ENCODE data around the gene KBTBD12. TPM values are rescaled to one million over a fixed set of nuclear protein-coding genes. Genes with fewer than 3 reads are reported as not detected.

Gene KBTBD12
- total and polyA plus RNA-seq, 2 of the 13 experiments (the other 11 are each of a cell fraction or from before 2014, with no cell fraction given): not detected

- ChIA-PET CTCF (ENCODE audit: low intra/inter-chr PET ratio, low total read pairs) (no interaction called here), POLR2A (no interaction called here)
- Histone ChIP-seq H3K79me2 (ENCODE audit: insufficient read depth, low read length) (no peaks in the 10 kb centered on the region), H3K36me3 (replicated peaks in 1 of 2; ENCODE audit: control insufficient read depth in 1 of 2, insufficient read depth in 2 of 2, low read length in 2 of 2) (no peaks in the 10 kb centered on the region), H3K4me1 (ENCODE audit: insufficient read depth, low read length) (peaks cover 11% of the 10 kb centered on the region), H3K27ac (ENCODE audit: extremely low read length, insufficient read depth, low read length) (no peak overlapping the region), H4K20me1 (ENCODE audit: insufficient read depth, low read length) (no peaks in the 10 kb centered on the region), H3K27me3 (ENCODE audit: control insufficient read depth in 1 of 2, insufficient read depth in 2 of 2, low read length in 2 of 2) (0 out of 5 replicates have a peak, but pooled peaks cover 0 to 8% of the 10 kb centered on the region in 2 experiments), H3K4me3 (replicated peaks in 1 of 3; ENCODE audit: insufficient read depth in 1 of 3, low read depth in 2 of 3, low read length in 3 of 3) (no peak overlapping the region), H3K9me3 (ENCODE audit: low read length) (no peaks in the 10 kb centered on the region), H3K4me2 (ENCODE audit: low read depth, low read length) (no peak overlapping the region), H2AFZ (ENCODE audit: low read length) (no peak overlapping the region), H3K9ac (ENCODE audit: insufficient read depth, low read depth, low read length) (no peak overlapping the region)
- WGBS (ENCODE audit: low lambda C conversion rate): 41% methylated on average over 5 of the region's 5 CpGs
- intact Hi-C loops (cut with micrococcal nuclease; ENCODE audit: unreplicated experiment): no loop called here
- ATAC-seq (no peak), DNase-seq (ENCODE audit: low spot score) (no peak), FAIRE-seq (no peak)
- TF ChIP-seq ZNF740 (CRISPR knock-in tag; IDR thresholded peaks at IDR 0.05) (no peak), NFIC (IDR thresholded peaks at IDR 0.05; ENCODE audit: low read length) (no peak)
- in situ Hi-C loops (cut with HindIII; ENCODE audit: extremely low pct_ligation_motif_present, low pct_unique_long_range_greater_than_20kb): loop anchor here (10.0 kb wide), 2 partner anchors 106 to 276 kb away; no protein-coding TSS in a partner anchor
- no TSS peak for BruUV-seq (replicated peaks)
These were observed 46.1 kb downstream of the KBTBD12 start for GRCh38 chr3:127961124-127961523.

GRCh38 chr3:127961963-127962362 lies 46.9 kb downstream of the KBTBD12 start:
- Histone ChIP-seq H2AFZ (ENCODE audit: low read length) (no peak overlapping the region), H3K4me1 (ENCODE audit: insufficient read depth, low read length) (peaks cover 11% of the 10 kb centered on the region), H3K36me3 (replicated peaks in 1 of 2; ENCODE audit: control insufficient read depth in 1 of 2, insufficient read depth in 2 of 2, low read length in 2 of 2) (no peaks in the 10 kb centered on the region), H3K9ac (ENCODE audit: insufficient read depth, low read depth, low read length) (no peak overlapping the region), H4K20me1 (ENCODE audit: insufficient read depth, low read length) (no peaks in the 10 kb centered on the region), H3K9me3 (ENCODE audit: low read length) (no peaks in the 10 kb centered on the region), H3K4me2 (ENCODE audit: low read depth, low read length) (no peak overlapping the region), H3K79me2 (ENCODE audit: insufficient read depth, low read length) (no peaks in the 10 kb centered on the region), H3K27me3 (ENCODE audit: control insufficient read depth in 1 of 2, insufficient read depth in 2 of 2, low read length in 2 of 2) (0 out of 5 replicates have a peak, but pooled peaks cover 0 to 8% of the 10 kb centered on the region in 2 experiments), H3K27ac (ENCODE audit: extremely low read length, insufficient read depth, low read length) (no peak overlapping the region), H3K4me3 (replicated peaks in 1 of 3; ENCODE audit: insufficient read depth in 1 of 3, low read depth in 2 of 3, low read length in 3 of 3) (no peak overlapping the region)
- ATAC-seq: peak; percentile 72
- 11% methylated on average over 4 of the region's 4 CpGs for WGBS (ENCODE audit: low lambda C conversion rate)
- CTCF ChIA-PET (ENCODE audit: low intra/inter-chr PET ratio, low total read pairs): no interaction called here
- no TSS peak for BruUV-seq (replicated peaks)
- in situ Hi-C loops (cut with HindIII; ENCODE audit: extremely low pct_ligation_motif_present, low pct_unique_long_range_greater_than_20kb) (loop anchor here (10.0 kb wide), 2 partner anchors 107 to 277 kb away; no protein-coding TSS in a partner anchor), intact Hi-C loops (cut with micrococcal nuclease; ENCODE audit: unreplicated experiment) (no loop called here)
- FAIRE-seq: no peak
- POLR2A ChIA-PET: no interaction called here
- DNase-seq (ENCODE audit: low spot score): peak; percentile 76
- TF ChIP-seq GLMP (CRISPR knock-in tag; IDR thresholded peaks at IDR 0.05; ENCODE audit: borderline replicate concordance) (no peak), PCBP2 (optimal IDR thresholded peaks at IDR 0.05; ENCODE audit: low read depth, low read length, poor library complexity, severe bottlenecking) (no peak), ZFP37 (CRISPR knock-in tag; IDR thresholded peaks at IDR 0.05; ENCODE audit: borderline replicate concordance) (no peak), ETV6 (CRISPR knock-in tag; conservative IDR thresholded peaks at IDR 0.05) (no peak), BHLHE40 (IDR thresholded peaks at IDR 0.05; ENCODE audit: low read length) (0 out of 2 replicates have a peak, but pooled peaks have one; percentile 13), KDM5A (IDR thresholded peaks at IDR 0.05; ENCODE audit: borderline replicate concordance, low read length) (no peak), TOE1 (CRISPR knock-in tag; IDR thresholded peaks at IDR 0.05) (no peak), CENPT (CRISPR knock-in tag; IDR thresholded peaks at IDR 0.05; ENCODE audit: low read depth) (no peak), SETDB1 (CRISPR knock-in tag; IDR thresholded peaks at IDR 0.05; ENCODE audit: borderline replicate concordance) (no peak), ZSCAN30 (CRISPR knock-in tag; IDR thresholded peaks at IDR 0.05) (no peak), JUN (CRISPR knock-in tag; IDR thresholded peaks at IDR 0.05) (peak; percentile 76; the same call in 1 of the 2 replicates), FOSL2 (CRISPR knock-in tag; IDR thresholded peaks at IDR 0.05) (peak; percentile 81), HOXD1 (CRISPR knock-in tag; IDR thresholded peaks at IDR 0.05) (no peak), ZBTB7B (CRISPR knock-in tag; IDR thresholded peaks at IDR 0.05) (no peak), THAP11 (CRISPR knock-in tag; IDR thresholded peaks at IDR 0.05) (0 out of 2 replicates have a peak, but pooled peaks have one; percentile 23), EP300 (IDR thresholded peaks at IDR 0.05; ENCODE audit: low read depth in 2 of 2, low read length in 2 of 2) (peak in 1 of 2 experiments; percentile 38; a peak in 1 of 4 replicates), EP300 (CRISPR knock-in tag; IDR thresholded peaks at IDR 0.05; ENCODE audit: borderline replicate concordance) (no peak), GZF1 (CRISPR knock-in tag; IDR thresholded peaks at IDR 0.05) (no peak)

All from HepG2 (cell line).